Measurements from ENCODE around the gene ATP9A. TPM values are rescaled to one million over a fixed set of nuclear protein-coding genes. Genes with fewer than 3 reads are reported as not detected.
"Not testable (repeated sequence)": the region's sequence is repeated elsewhere in the genome, so short reads cannot be mapped to it uniquely, and the experiment has no call there.

The ATP9A gene
- total RNA-seq, 1 donor from 2014 or later = 32.1 TPM

- DNase-seq = no peak
- intact Hi-C loops (cut with DNase I) = no loop called here
Observed at GRCh38 chr20:51647674-51648570, 120.3 kb downstream of the ATP9A start.

GRCh38 chr20:51643810-51644209 lies 124.4 kb downstream of the ATP9A start:
- ATAC-seq; intact Hi-C loops (cut with DNase I): not testable (repeated sequence)

More at GRCh38 chr20:51647674-51648570, 120.3 kb downstream of the ATP9A start:
- H3K27me3 ChIP-seq = no peaks in the 10 kb centered on the region
- no peaks in the 10 kb centered on the region for H3K9me3 ChIP-seq
- no peaks in the 10 kb centered on the region for H3K36me3 ChIP-seq
- H3K4me3 ChIP-seq = no peak overlapping the region
- peaks cover 12% of the 10 kb centered on the region for H3K4me1 ChIP-seq
- ATAC-seq = no peak
- H3K27ac ChIP-seq = no peak overlapping the region
- TF ChIP-seq CTCF (IDR thresholded peaks at IDR 0.05) = no peak

GRCh38 chr20:51643390-51643789 lies 124.8 kb downstream of the ATP9A start:
- intact Hi-C loops (cut with DNase I) = no loop called here
- H3K4me1 ChIP-seq = no peaks in the 10 kb centered on the region
- no peaks in the 10 kb centered on the region for H3K36me3 ChIP-seq
- no peaks in the 10 kb centered on the region for H3K27me3 ChIP-seq
- no peak overlapping the region for H3K27ac ChIP-seq
- no peaks in the 10 kb centered on the region for H3K9me3 ChIP-seq
- no peak for TF ChIP-seq CTCF (IDR thresholded peaks at IDR 0.05)
- no peak for ATAC-seq
- H3K4me3 ChIP-seq = no peak overlapping the region
- DNase-seq = no peak

More at GRCh38 chr20:51643810-51644209, 124.4 kb downstream of the ATP9A start:
- H3K27me3 ChIP-seq, H3K36me3 ChIP-seq, H3K4me3 ChIP-seq, H3K27ac ChIP-seq, H3K9me3 ChIP-seq, DNase-seq, H3K4me1 ChIP-seq: not testable (repeated sequence)

- Histone ChIP-seq H3K27me3 (no peaks in the 10 kb centered on the region), H3K9me3 (no peaks in the 10 kb centered on the region), H3K27ac (no peak overlapping the region), H3K36me3 (no peaks in the 10 kb centered on the region), H3K4me3 (no peak overlapping the region), H3K4me1 (no peaks in the 10 kb centered on the region)
- no peak for DNase-seq
- no peak for TF ChIP-seq CTCF (IDR thresholded peaks at IDR 0.05)
- intact Hi-C loops (cut with DNase I) = no loop called here
- ATAC-seq = no peak
Observed at GRCh38 chr20:51641866-51642265, 126.3 kb downstream of the ATP9A start.

GRCh38 chr20:51640743-51641142 lies 127.4 kb downstream of the ATP9A start:
- no peaks in the 10 kb centered on the region for H3K36me3 ChIP-seq
- no peak for TF ChIP-seq CTCF (IDR thresholded peaks at IDR 0.05)
- no peak overlapping the region for H3K4me3 ChIP-seq
- no peaks in the 10 kb centered on the region for H3K4me1 ChIP-seq
- DNase-seq (no peak), ATAC-seq (no peak)
- H3K9me3 ChIP-seq = no peaks in the 10 kb centered on the region
- no peak overlapping the region for H3K27ac ChIP-seq
- H3K27me3 ChIP-seq = no peaks in the 10 kb centered on the region
- intact Hi-C loops (cut with DNase I) = no loop called here

- no peaks in the 10 kb centered on the region for H3K36me3 ChIP-seq
- intact Hi-C loops (cut with DNase I) = loop anchor here (5.0 kb wide), 1 partner anchor 443 kb away; no protein-coding TSS in a partner anchor
- TF ChIP-seq CTCF (IDR thresholded peaks at IDR 0.05) = peak; percentile 82
- DNase-seq (no peak), ATAC-seq (peak; percentile 90)
- no peak overlapping the region for H3K27ac ChIP-seq
- H3K4me1 ChIP-seq = no peaks in the 10 kb centered on the region
- no peaks in the 10 kb centered on the region for H3K9me3 ChIP-seq
- H3K4me3 ChIP-seq = no peak overlapping the region
- H3K27me3 ChIP-seq = no peaks in the 10 kb centered on the region
Observed at GRCh38 chr20:51639206-51639832, 128.9 kb downstream of the ATP9A start.
